ENCODE data around the gene DAZAP2. TPM values are rescaled to one million over a fixed set of nuclear protein-coding genes. Genes with fewer than 3 reads are reported as not detected.

DAZAP2 gene
- total and polyA plus RNA-seq, 11 donors = 58.8 to 419 (median 192) TPM

DNA sequence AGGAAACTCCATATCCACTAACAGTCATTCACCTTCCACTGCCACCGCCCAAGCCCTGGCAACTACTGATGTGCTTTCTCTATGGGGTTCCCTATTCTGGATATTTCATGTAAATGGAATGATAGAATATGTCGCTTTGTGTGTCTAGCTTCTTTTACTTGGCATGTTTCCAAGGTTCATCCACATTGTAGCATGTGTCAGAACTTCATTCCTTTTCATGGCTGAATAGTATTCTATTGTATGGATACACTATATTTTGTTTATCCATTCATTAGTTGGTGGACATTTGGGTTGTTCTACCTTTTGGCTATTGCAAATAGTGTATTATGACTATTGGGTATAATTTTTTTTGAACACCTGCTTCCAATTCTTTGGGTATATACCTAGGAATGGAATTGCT, 29.4 kb upstream of the DAZAP2 start:
- 92 to 97% (median 94%) methylated on average over 2 of the region's 2 CpGs for WGBS, 4 donors
- Histone ChIP-seq H3K9me3 (no peaks in the 10 kb centered on the region), H3K4me1 (no peaks in the 10 kb centered on the region), H3K27me3 (no peaks in the 10 kb centered on the region), H3K4me3 (no peak overlapping the region), H3K27ac (no peak overlapping the region), H3K36me3 (peaks cover 0 to 25% (median 6%) of the 10 kb centered on the region in 9 donors)
- TF ChIP-seq, protein P1, sequence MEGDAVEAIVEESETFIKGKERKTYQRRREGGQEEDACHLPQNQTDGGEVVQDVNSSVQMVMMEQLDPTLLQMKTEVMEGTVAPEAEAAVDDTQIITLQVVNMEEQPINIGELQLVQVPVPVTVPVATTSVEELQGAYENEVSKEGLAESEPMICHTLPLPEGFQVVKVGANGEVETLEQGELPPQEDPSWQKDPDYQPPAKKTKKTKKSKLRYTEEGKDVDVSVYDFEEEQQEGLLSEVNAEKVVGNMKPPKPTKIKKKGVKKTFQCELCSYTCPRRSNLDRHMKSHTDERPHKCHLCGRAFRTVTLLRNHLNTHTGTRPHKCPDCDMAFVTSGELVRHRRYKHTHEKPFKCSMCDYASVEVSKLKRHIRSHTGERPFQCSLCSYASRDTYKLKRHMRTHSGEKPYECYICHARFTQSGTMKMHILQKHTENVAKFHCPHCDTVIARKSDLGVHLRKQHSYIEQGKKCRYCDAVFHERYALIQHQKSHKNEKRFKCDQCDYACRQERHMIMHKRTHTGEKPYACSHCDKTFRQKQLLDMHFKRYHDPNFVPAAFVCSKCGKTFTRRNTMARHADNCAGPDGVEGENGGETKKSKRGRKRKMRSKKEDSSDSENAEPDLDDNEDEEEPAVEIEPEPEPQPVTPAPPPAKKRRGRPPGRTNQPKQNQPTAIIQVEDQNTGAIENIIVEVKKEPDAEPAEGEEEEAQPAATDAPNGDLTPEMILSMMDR (IDR thresholded peaks at IDR 0.05) = no peak
- no peak for TF ChIP-seq POLR2A (IDR thresholded peaks at IDR 0.05)
- intact Hi-C loops (cut with DNase I) = no loop called here
- no peak for DNase-seq
- ATAC-seq = no peak

DNA sequence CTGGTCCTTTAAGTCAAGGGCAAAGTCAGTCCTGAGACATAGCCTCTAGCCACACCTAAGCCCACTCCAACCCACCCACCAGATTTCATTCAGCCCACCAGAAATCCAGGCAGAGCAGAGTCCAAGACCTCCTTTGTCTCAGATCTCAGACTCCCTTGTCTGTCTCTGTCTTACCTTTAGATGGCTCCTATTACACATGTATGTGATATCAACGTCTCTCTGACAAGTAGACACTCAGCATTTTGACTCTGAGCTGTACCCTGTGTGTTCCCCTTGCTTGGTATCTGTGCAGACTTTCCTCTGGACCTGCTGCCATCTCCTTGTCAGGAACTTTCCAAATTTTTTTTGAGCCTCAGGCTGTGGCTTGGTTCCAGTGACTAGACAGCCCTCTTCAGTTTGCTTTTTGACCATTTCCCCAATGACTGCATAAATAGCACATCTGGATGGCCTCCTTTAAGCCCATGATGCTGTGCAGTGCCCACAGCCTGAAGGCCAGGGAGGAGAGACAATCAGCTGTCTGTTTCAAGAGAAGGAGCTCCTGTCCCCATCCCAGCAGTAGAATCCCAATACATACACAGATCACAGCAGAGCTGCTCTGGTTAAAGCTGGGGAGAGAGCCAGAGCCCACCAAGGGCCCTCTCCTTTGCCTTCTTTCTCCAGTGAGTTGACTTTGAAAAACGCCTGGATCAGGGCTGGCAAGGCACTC, 27.8 kb upstream of the DAZAP2 start:
- peak in 1 of 4 donors; percentile 15 for ATAC-seq
- no peaks in the 10 kb centered on the region for H3K4me1 ChIP-seq
- no peak for DNase-seq
- H3K9me3 ChIP-seq = no peaks in the 10 kb centered on the region
- H3K36me3 ChIP-seq = peaks cover 0 to 25% (median 4%) of the 10 kb centered on the region in 9 donors
- H3K4me3 ChIP-seq = no peak overlapping the region
- 69 to 78% (median 75%) methylated on average over 2 of the region's 2 CpGs for WGBS, 4 donors
- H3K27ac ChIP-seq = no peak overlapping the region
- intact Hi-C loops (cut with DNase I) = loop anchor here in 1 of 10 donors (10.0 kb wide), 1 partner anchor 166 kb away; the partner anchor contains the start of gene LETMD1
- H3K27me3 ChIP-seq = no peaks in the 10 kb centered on the region
- TF ChIP-seq POLR2A (IDR thresholded peaks at IDR 0.05) = no peak
- TF ChIP-seq, protein P1 (IDR thresholded peaks at IDR 0.05) = no peak

DNA sequence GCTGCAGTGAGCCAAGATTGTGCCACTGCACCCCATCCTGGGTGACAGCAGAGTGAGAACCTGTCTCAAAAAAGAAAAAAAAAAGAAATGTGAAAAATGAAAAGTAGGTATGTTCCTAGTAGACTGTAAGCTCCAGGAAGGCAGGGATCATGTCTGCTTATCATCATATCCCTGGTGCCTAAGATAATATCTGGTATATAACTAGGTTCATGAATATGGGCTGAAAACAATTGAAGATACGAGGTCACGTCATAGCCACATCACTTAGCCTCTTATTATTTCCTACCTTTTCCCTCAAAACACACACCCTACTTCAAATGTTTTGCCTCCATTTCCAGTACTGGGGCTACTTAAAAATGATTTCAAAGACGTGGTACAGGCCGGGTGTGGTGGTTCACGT, 23.7 kb upstream of the DAZAP2 start:
- Histone ChIP-seq H3K4me1 (peaks cover 0 to 27% (median 14%) of the 10 kb centered on the region in 12 donors), H3K9me3 (no peaks in the 10 kb centered on the region), H3K27me3 (no peaks in the 10 kb centered on the region), H3K36me3 (peaks cover 0 to 6% (median 0%) of the 10 kb centered on the region in 9 donors), H3K27ac (no peak overlapping the region), H3K4me3 (no peak overlapping the region)
- intact Hi-C loops (cut with DNase I) = loop anchor here in 2 of 10 donors (5.0 to 10.0 kb wide), 2 partner anchors 43 to 170 kb away; partner anchors contain the start of genes TFCP2 (in 2 of the 2) and LETMD1 (in 1 of the 2)
- WGBS, 4 donors = 91 to 97% (median 96%) methylated on average over 5 of the region's 5 CpGs
- TF ChIP-seq, protein P1 (IDR thresholded peaks at IDR 0.05) = no peak
- TF ChIP-seq POLR2A (IDR thresholded peaks at IDR 0.05) = no peak
- ATAC-seq = no peak
- DNase-seq = no peak

DNA sequence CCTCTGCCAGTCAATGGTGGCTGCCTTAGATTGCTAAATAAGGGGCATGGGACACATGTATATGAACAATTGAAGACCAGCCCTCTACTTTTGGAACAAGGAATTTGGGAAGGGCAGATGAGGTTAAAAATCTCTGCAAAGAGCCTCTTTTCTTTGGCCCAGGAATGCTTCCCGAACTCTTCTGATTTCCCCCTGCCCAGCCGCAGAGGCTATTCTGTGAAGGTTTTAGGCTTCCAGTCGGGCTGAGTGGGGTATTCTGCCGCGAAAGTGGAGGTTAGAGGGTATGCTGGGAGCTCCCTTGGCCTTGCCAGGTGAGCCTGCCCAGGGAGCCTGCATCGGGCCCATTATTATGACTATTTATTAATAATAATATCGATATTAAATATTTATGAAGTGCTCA, 22.0 kb upstream of the DAZAP2 start:
- peak overlapping the region in 11 of 12 donors; percentile 85 to 99 (median 97) for H3K27ac ChIP-seq

More for the DNA sequence above, 22.0 kb upstream of the DAZAP2 start:
- H3K27me3 ChIP-seq = no peaks in the 10 kb centered on the region
- 24 to 42% (median 30%) methylated on average over 7 of the region's 7 CpGs for WGBS, 4 donors
- no peaks in the 10 kb centered on the region for H3K36me3 ChIP-seq
- intact Hi-C loops (cut with DNase I) = loop anchor here in 4 of 10 donors (1.0 to 10.0 kb wide), 5 partner anchors 22 to 172 kb away; partner anchors contain the start of genes TFCP2 (in 3 of the 4), CSRNP2 (in 1 of the 4), DAZAP2 (in 1 of the 4) and LETMD1 (in 1 of the 4)
- no peak for TF ChIP-seq POLR2A (IDR thresholded peaks at IDR 0.05)
- TF ChIP-seq, protein P1 (IDR thresholded peaks at IDR 0.05) = no peak
- DNase-seq (no peak), ATAC-seq (no peak)
- peaks cover 0 to 27% (median 14%) of the 10 kb centered on the region in 12 donors for H3K4me1 ChIP-seq
- H3K4me3 ChIP-seq = peak overlapping the region; percentile 72 to 96 (median 84)
- no peaks in the 10 kb centered on the region for H3K9me3 ChIP-seq

Data from heart left ventricle (tissue), 16 donors.